ENCODE data around the gene LGR6. TPM values are rescaled to one million over a fixed set of nuclear protein-coding genes. Genes with fewer than 3 reads are reported as not detected.

LGR6 gene
- polyA plus RNA-seq, 1 donor from 2014 or later: not detected

DNA sequence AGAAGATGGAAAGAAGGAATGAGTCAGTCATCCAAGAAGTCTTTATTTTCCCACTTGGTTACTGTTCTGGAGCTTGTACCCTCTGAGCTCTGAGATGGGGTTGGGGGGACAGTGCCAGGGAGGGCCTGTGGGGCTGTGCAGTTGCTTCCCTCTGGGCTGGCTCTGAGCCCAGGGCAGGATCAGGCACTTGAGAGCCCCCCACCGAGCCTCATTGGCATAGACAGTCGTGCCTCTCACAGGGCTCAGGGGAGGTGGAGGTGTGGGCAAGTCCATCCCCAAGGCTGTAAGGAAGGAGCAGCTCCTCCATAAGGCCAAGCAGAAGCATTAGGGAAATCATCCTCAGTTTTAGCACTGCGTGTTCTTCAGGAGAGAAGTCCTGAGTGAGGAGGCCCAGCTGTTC, 46.6 kb upstream of the LGR6 start:
- Histone ChIP-seq H3K36me3 (ENCODE audit: insufficient read depth, low read length) (no peaks in the 10 kb centered on the region), H3K9me2 (ENCODE audit: insufficient read depth, low read length) (no peaks in the 10 kb centered on the region), H3K4me2 (ENCODE audit: low read length) (no peak overlapping the region), H3F3A (ENCODE audit: insufficient read depth, low read length, poor library complexity, severe bottlenecking) (no peaks in the 10 kb centered on the region), H3K79me2 (replicated peaks; ENCODE audit: insufficient read depth, low read length) (peaks cover 24% of the 10 kb centered on the region), H3K4me3 (ENCODE audit: low read length) (no peak overlapping the region), H3K9me3 (ENCODE audit: low read length) (no peaks in the 10 kb centered on the region), H2AFZ (ENCODE audit: low read depth, low read length) (no peak overlapping the region), H3K9ac (ENCODE audit: low read length) (no peak overlapping the region), H3K27me3 (ENCODE audit: insufficient read depth, low read depth, low read length) (no peaks in the 10 kb centered on the region), H4K20me1 (ENCODE audit: insufficient read depth) (peaks cover 8% of the 10 kb centered on the region), H3K27ac (ENCODE audit: low read length) (no peak overlapping the region)
- TF ChIP-seq MXI1 (conservative IDR thresholded peaks at IDR 0.05; ENCODE audit: poor library complexity, severe bottlenecking): no peak
- no peak for TF ChIP-seq EP300 (conservative IDR thresholded peaks at IDR 0.05; ENCODE audit: poor library complexity, severe bottlenecking)
- TF ChIP-seq, protein P1, sequence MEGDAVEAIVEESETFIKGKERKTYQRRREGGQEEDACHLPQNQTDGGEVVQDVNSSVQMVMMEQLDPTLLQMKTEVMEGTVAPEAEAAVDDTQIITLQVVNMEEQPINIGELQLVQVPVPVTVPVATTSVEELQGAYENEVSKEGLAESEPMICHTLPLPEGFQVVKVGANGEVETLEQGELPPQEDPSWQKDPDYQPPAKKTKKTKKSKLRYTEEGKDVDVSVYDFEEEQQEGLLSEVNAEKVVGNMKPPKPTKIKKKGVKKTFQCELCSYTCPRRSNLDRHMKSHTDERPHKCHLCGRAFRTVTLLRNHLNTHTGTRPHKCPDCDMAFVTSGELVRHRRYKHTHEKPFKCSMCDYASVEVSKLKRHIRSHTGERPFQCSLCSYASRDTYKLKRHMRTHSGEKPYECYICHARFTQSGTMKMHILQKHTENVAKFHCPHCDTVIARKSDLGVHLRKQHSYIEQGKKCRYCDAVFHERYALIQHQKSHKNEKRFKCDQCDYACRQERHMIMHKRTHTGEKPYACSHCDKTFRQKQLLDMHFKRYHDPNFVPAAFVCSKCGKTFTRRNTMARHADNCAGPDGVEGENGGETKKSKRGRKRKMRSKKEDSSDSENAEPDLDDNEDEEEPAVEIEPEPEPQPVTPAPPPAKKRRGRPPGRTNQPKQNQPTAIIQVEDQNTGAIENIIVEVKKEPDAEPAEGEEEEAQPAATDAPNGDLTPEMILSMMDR (IDR thresholded peaks at IDR 0.05; ENCODE audit: poor library complexity, severe bottlenecking): no peak

DNA sequence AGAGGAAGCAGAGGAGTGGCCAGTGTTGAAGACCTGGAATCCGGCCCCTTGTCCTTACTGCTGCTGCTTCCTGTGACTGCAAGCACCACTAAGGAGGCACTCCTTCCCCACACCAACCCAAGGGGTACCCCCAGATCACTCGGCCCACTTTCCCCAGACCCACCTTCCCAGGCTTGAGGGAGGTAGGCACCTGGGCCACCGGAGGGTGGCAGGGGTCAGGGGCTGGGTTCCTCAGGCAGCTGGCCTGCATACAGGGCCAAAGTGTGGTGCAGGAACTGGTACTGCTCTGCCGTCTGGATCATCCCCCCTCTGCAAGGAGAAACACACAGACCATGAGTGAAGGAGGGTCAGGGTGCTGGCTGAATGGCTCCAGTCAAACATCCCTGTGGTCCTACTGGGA, 45.2 kb upstream of the LGR6 start:
- H3K9ac ChIP-seq (ENCODE audit: low read length): no peak overlapping the region
- peaks cover 13% of the 10 kb centered on the region for H3K79me2 ChIP-seq (replicated peaks; ENCODE audit: insufficient read depth, low read length)
- no peak for TF ChIP-seq MXI1 (conservative IDR thresholded peaks at IDR 0.05; ENCODE audit: poor library complexity, severe bottlenecking)
- no peak for TF ChIP-seq POLR2AphosphoS5 (IDR thresholded peaks at IDR 0.05)
- no peak for TF ChIP-seq EZH2 (IDR thresholded peaks at IDR 0.05; ENCODE audit: borderline replicate concordance, insufficient read depth, low read length, poor library complexity, severe bottlenecking)
- no peak for TF ChIP-seq EP300 (conservative IDR thresholded peaks at IDR 0.05; ENCODE audit: poor library complexity, severe bottlenecking)
- no peak for TF ChIP-seq TAF1 (IDR thresholded peaks at IDR 0.05; ENCODE audit: low read depth)
- no peaks in the 10 kb centered on the region for H3K27me3 ChIP-seq (ENCODE audit: insufficient read depth, low read depth, low read length)
- H3K27ac ChIP-seq (ENCODE audit: low read length): no peak overlapping the region
- H3K9me3 ChIP-seq (ENCODE audit: low read length): no peaks in the 10 kb centered on the region
- no peaks in the 10 kb centered on the region for H3F3A ChIP-seq (ENCODE audit: insufficient read depth, low read length, poor library complexity, severe bottlenecking)
- H3K4me3 ChIP-seq (ENCODE audit: low read length): no peak overlapping the region
- H3K36me3 ChIP-seq (ENCODE audit: insufficient read depth, low read length): no peaks in the 10 kb centered on the region
- H3K9me2 ChIP-seq (ENCODE audit: insufficient read depth, low read length): no peaks in the 10 kb centered on the region
- no peak overlapping the region for H2AFZ ChIP-seq (ENCODE audit: low read depth, low read length)
- H4K20me1 ChIP-seq (ENCODE audit: insufficient read depth): no peaks in the 10 kb centered on the region
- no peak overlapping the region for H3K4me2 ChIP-seq (ENCODE audit: low read length)

DNA sequence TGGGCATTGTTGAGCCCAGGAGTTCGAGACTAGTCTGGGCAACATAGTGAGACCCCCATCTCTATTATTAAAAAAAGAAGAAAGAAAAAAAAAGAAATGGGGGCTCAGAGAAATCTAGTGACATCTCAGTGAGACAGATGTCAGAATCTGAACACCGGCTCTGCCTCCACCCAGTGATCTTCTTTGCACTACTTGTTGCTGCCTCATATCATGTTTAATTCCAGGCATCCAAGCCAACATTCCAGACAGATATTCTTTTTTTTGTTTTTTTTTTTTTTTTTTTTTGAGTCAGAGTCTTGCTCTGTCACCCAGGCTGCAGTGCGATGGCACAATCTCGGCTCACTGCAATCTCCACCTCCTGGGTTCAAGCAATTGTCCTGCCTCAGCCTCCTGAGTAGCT, 44.0 kb upstream of the LGR6 start:
- no peak overlapping the region for H3K4me2 ChIP-seq (ENCODE audit: low read length)
- H3F3A ChIP-seq (ENCODE audit: insufficient read depth, low read length, poor library complexity, severe bottlenecking): no peaks in the 10 kb centered on the region
- no peak overlapping the region for H3K4me3 ChIP-seq (ENCODE audit: low read length)
- no peaks in the 10 kb centered on the region for H3K27me3 ChIP-seq (ENCODE audit: insufficient read depth, low read depth, low read length)
- no peaks in the 10 kb centered on the region for H3K9me2 ChIP-seq (ENCODE audit: insufficient read depth, low read length)
- TF ChIP-seq MXI1 (conservative IDR thresholded peaks at IDR 0.05; ENCODE audit: poor library complexity, severe bottlenecking): no peak
- no peaks in the 10 kb centered on the region for H3K36me3 ChIP-seq (ENCODE audit: insufficient read depth, low read length)
- H3K27ac ChIP-seq (ENCODE audit: low read length): no peak overlapping the region
- no peaks in the 10 kb centered on the region for H3K9me3 ChIP-seq (ENCODE audit: low read length)
- H3K9ac ChIP-seq (ENCODE audit: low read length): no peak overlapping the region
- no peaks in the 10 kb centered on the region for H4K20me1 ChIP-seq (ENCODE audit: insufficient read depth)
- H3K79me2 ChIP-seq (replicated peaks; ENCODE audit: insufficient read depth, low read length): peaks cover 6% of the 10 kb centered on the region
- H2AFZ ChIP-seq (ENCODE audit: low read depth, low read length): no peak overlapping the region

DNA sequence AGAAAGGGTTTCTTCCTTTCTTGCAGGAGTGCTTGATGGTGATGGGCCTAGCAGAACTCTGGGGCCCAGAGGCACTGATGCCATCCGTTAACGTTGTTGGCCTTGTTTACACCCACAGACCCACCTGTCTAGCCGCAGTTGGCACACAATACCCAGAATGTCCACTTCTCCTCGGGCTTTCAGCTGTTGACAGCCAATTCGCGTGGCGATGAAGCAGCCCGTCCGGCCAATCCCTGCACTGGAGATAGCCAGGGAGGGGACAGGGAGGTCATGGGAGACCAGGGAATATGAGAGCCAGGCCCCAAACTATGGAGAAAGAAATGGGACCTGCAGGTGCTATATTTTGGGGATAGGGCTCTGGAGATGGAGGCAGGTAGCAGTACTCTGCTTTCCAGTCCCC, 43.4 kb upstream of the LGR6 start:
- Histone ChIP-seq H3K9ac (ENCODE audit: low read length) (no peak overlapping the region), H3K4me3 (ENCODE audit: low read length) (no peak overlapping the region), H3K27me3 (ENCODE audit: insufficient read depth, low read depth, low read length) (no peaks in the 10 kb centered on the region), H3K9me2 (ENCODE audit: insufficient read depth, low read length) (no peaks in the 10 kb centered on the region), H3K79me2 (replicated peaks; ENCODE audit: insufficient read depth, low read length) (peaks cover 2% of the 10 kb centered on the region), H3K4me2 (ENCODE audit: low read length) (no peak overlapping the region), H3K27ac (ENCODE audit: low read length) (no peak overlapping the region), H2AFZ (ENCODE audit: low read depth, low read length) (no peak overlapping the region), H3F3A (ENCODE audit: insufficient read depth, low read length, poor library complexity, severe bottlenecking) (no peaks in the 10 kb centered on the region), H4K20me1 (ENCODE audit: insufficient read depth) (no peaks in the 10 kb centered on the region), H3K9me3 (ENCODE audit: low read length) (no peaks in the 10 kb centered on the region), H3K36me3 (ENCODE audit: insufficient read depth, low read length) (no peaks in the 10 kb centered on the region)
- no peak for TF ChIP-seq EP300 (conservative IDR thresholded peaks at IDR 0.05; ENCODE audit: poor library complexity, severe bottlenecking)
- no peak for TF ChIP-seq TAF1 (IDR thresholded peaks at IDR 0.05; ENCODE audit: low read depth)
- no peak for TF ChIP-seq RAD21 (conservative IDR thresholded peaks at IDR 0.05)
- TF ChIP-seq, protein P1 (IDR thresholded peaks at IDR 0.05; ENCODE audit: poor library complexity, severe bottlenecking): no peak
